ENCODE measurements around the gene ACO2. TPM values are rescaled to one million over a fixed set of nuclear protein-coding genes. Genes with fewer than 3 reads are reported as not detected.

The ACO2 gene
- total RNA-seq, 1 experiment from 2014 or later: 90.5 TPM

DNA sequence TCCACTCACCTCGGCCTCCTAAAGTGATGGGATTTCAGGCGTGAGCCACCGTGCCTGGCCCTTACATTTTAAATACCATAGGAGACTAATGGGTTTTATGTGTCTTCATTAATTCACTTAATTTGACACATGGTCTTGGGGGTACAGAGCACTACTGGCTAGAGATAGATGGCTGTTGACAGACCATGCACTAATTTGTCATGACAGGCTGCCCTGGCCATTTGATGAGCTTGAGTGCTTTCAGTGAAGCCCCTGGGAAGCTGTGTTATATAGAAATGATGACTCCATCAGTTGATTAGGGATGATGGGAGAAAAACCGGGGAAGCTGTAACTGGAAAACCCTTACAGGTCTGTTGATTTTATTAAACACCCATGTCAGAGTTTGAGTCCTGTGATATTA lies 7.0 kb upstream of the ACO2 start:
- no peaks in the 10 kb centered on the region for H3K9me3 ChIP-seq
- Mint-ChIP-seq H3K9me3 (ENCODE audit: unreplicated experiment) (no peaks in the 10 kb centered on the region), H3K27me3 (ENCODE audit: insufficient read depth, unreplicated experiment) (no peaks in the 10 kb centered on the region), H3K4me1 (ENCODE audit: low read depth, unreplicated experiment) (no peaks in the 10 kb centered on the region), H3K4me3 (ENCODE audit: unreplicated experiment) (no peak overlapping the region), H3K36me3 (ENCODE audit: insufficient read depth, unreplicated experiment) (peaks cover 89% of the 10 kb centered on the region), H3K27ac (ENCODE audit: unreplicated experiment) (no peak overlapping the region)
- intact Hi-C loops (cut with micrococcal nuclease; ENCODE audit: unreplicated experiment): no loop called here
- POLR2A ChIA-PET: interaction anchor here (0.7 to 1.7 kb wide), 3 partner anchors 13 to 683 kb away, joined by 4 to 10 read pairs (median 7); partner anchors contain the start of gene TOB2
- CTCF ChIA-PET: no interaction called here
- TF ChIP-seq, protein P1, sequence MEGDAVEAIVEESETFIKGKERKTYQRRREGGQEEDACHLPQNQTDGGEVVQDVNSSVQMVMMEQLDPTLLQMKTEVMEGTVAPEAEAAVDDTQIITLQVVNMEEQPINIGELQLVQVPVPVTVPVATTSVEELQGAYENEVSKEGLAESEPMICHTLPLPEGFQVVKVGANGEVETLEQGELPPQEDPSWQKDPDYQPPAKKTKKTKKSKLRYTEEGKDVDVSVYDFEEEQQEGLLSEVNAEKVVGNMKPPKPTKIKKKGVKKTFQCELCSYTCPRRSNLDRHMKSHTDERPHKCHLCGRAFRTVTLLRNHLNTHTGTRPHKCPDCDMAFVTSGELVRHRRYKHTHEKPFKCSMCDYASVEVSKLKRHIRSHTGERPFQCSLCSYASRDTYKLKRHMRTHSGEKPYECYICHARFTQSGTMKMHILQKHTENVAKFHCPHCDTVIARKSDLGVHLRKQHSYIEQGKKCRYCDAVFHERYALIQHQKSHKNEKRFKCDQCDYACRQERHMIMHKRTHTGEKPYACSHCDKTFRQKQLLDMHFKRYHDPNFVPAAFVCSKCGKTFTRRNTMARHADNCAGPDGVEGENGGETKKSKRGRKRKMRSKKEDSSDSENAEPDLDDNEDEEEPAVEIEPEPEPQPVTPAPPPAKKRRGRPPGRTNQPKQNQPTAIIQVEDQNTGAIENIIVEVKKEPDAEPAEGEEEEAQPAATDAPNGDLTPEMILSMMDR (IDR thresholded peaks at IDR 0.05; ENCODE audit: insufficient read depth in 1 of 2, low read depth in 1 of 2, low read length in 1 of 2, severe bottlenecking in 1 of 2, unreplicated experiment in 1 of 2): no peak
- no TSS peak for BruUV-seq (replicated peaks)
- peaks cover 2% of the 10 kb centered on the region for H3K36me3 ChIP-seq (ENCODE audit: control insufficient read depth, insufficient read depth, low read length)
- no peak overlapping the region for H3K4me3 ChIP-seq (ENCODE audit: low read depth, low read length)
- no peak for DNase-seq
- no peaks in the 10 kb centered on the region; the same call in 1 of the 2 replicates for H3K4me1 ChIP-seq
- H3K27me3 ChIP-seq (replicated peaks; ENCODE audit: control insufficient read depth, insufficient read depth, low read length): no peaks in the 10 kb centered on the region

DNA sequence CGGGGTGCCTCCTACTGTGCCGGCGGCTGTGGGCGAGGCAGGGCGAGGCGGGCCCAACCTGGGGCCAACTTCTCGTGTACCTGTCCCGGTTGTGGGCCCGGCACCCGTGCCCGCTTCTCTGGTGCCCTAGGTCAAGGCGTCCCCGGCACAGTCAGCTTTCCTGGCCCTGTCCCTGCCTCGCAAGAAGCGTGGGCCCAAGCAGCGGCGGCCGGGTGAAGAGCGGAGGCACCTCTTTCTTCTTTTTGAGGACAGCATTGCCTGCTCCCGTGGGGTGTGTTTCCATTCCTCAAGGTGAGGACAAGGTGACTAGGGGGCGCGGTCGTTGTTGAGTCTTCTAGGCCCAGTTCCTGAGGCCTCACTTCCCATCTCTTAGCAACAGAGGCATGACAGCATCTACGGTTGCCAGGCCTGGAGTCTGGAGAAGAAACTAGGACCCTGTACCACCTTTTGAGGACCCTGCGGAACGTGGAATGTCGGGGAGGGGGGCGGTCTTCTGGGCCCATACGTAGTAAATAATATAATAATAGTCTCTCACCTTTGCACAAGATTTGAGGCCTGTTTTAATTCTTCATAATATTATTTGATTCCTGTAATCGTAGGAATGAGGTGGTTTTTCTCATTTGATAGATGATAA lies 418 bp downstream of the ACO2 start:
- H3K9me3 Mint-ChIP-seq (ENCODE audit: unreplicated experiment): no peaks in the 10 kb centered on the region
- no peaks in the 10 kb centered on the region for H3K9me3 ChIP-seq
- H3K36me3 Mint-ChIP-seq (ENCODE audit: insufficient read depth, unreplicated experiment): peaks cover 70% of the 10 kb centered on the region
- peak overlapping the region; percentile 92 for H3K4me3 Mint-ChIP-seq (ENCODE audit: unreplicated experiment)
- ChIA-PET CTCF (interaction anchor here (0.8 to 2.2 kb wide), 4 partner anchors 23 to 74 kb away, joined by 3 to 13 read pairs (median 8); partner anchors contain the start of genes POLR3H and TOB2), POLR2A (interaction anchor here (0.7 to 1.8 kb wide), 12 partner anchors 9 to 168 kb away, joined by 3 to 122 read pairs (median 4); partner anchors contain the start of genes PMM1, TEF, TOB2 and XRCC6)
- TF ChIP-seq, protein P1 (IDR thresholded peaks at IDR 0.05; ENCODE audit: insufficient read depth in 1 of 2, low read depth in 1 of 2, low read length in 1 of 2, severe bottlenecking in 1 of 2, unreplicated experiment in 1 of 2): no peak
- peak overlapping the region; percentile 96 for H3K4me3 ChIP-seq (ENCODE audit: low read depth, low read length)
- no TSS peak for BruUV-seq (replicated peaks)
- DNase-seq: peak in 1 of 2 experiments; percentile 54
- H3K27ac Mint-ChIP-seq (ENCODE audit: unreplicated experiment): peak overlapping the region; percentile 100
- H3K36me3 ChIP-seq (ENCODE audit: control insufficient read depth, insufficient read depth, low read length): peaks cover 2% of the 10 kb centered on the region
- no peaks in the 10 kb centered on the region for H3K27me3 ChIP-seq (replicated peaks; ENCODE audit: control insufficient read depth, insufficient read depth, low read length)
- H3K4me1 ChIP-seq: peaks cover 18% of the 10 kb centered on the region
- no peaks in the 10 kb centered on the region for H3K27me3 Mint-ChIP-seq (ENCODE audit: insufficient read depth, unreplicated experiment)
- H3K4me1 Mint-ChIP-seq (ENCODE audit: low read depth, unreplicated experiment): peaks cover 6% of the 10 kb centered on the region
- intact Hi-C loops (cut with micrococcal nuclease; ENCODE audit: unreplicated experiment): no loop called here

DNA sequence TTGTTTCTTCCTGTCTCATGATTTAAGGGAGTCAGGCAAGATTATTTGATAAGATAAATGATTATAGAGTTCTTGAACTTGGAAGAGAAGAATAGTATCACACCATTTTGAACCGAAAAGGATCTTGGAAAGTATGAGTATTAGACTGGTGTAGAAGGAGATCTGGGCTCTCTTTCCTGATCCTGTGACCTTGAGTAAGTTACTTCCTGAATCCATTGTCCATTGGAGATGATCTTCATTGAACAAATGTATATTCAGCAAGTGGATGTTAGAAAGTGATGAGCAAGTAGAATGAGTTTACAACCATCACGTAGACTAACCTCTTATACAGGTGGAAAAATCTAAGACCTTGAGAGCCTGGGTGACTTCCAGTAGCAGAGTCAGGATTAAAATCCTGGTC lies 2.0 kb downstream of the ACO2 start:
- intact Hi-C loops (cut with micrococcal nuclease; ENCODE audit: unreplicated experiment): no loop called here
- no peaks in the 10 kb centered on the region for H3K27me3 Mint-ChIP-seq (ENCODE audit: insufficient read depth, unreplicated experiment)
- TF ChIP-seq, protein P1 (IDR thresholded peaks at IDR 0.05; ENCODE audit: insufficient read depth in 1 of 2, low read depth in 1 of 2, low read length in 1 of 2, severe bottlenecking in 1 of 2, unreplicated experiment in 1 of 2): no peak
- CTCF ChIA-PET: no interaction called here
- no peak overlapping the region for H3K27ac Mint-ChIP-seq (ENCODE audit: unreplicated experiment)
- Histone ChIP-seq H3K9me3 (no peaks in the 10 kb centered on the region), H3K27me3 (replicated peaks; ENCODE audit: control insufficient read depth, insufficient read depth, low read length) (no peaks in the 10 kb centered on the region), H3K4me3 (ENCODE audit: low read depth, low read length) (no peak overlapping the region), H3K36me3 (ENCODE audit: control insufficient read depth, insufficient read depth, low read length) (no peaks in the 10 kb centered on the region; the same call in 1 of the 2 replicates), H3K4me1 (peaks cover 18% of the 10 kb centered on the region)
- H3K4me3 Mint-ChIP-seq (ENCODE audit: unreplicated experiment): peak overlapping the region; percentile 31
- POLR2A ChIA-PET: no interaction called here
- DNase-seq: no peak
- BruUV-seq (replicated peaks): no TSS peak
- peaks cover 6% of the 10 kb centered on the region for H3K4me1 Mint-ChIP-seq (ENCODE audit: low read depth, unreplicated experiment)
- H3K36me3 Mint-ChIP-seq (ENCODE audit: insufficient read depth, unreplicated experiment): peaks cover 60% of the 10 kb centered on the region
- H3K9me3 Mint-ChIP-seq (ENCODE audit: unreplicated experiment): no peaks in the 10 kb centered on the region
